BJ (cell line): Measurements from ENCODE around the gene NKAIN2. TPM values are rescaled to one million over a fixed set of nuclear protein-coding genes. Genes with fewer than 3 reads are reported as not detected.

Source experiments
- CTCF ChIA-PET: fragments of 350-600 bp; formaldehyde crosslinking; extraction: SDS; loops from one replicate; lab custom pipeline; 2021; ENCODE audit warnings: antibody characterized with exemption, inconsistent platforms; lab: Yijun Ruan, JAX
- POLR2A ChIA-PET: fragments of 300-600 bp; sonication (Branson Sonifier 250); formaldehyde crosslinking; extraction: SDS; loops from one replicate; lab custom pipeline; 2021; ENCODE audit warnings: antibody characterized with exemption; lab: Charles Lee
- DNase-seq: peaks from one replicate; pipeline ENCODE4 v3.0.0-alpha.2; 2011; ENCODE audit warnings: low read depth
- H3K27me3 ChIP-seq: 2 replicates; pipeline ENCODE4 v1.6.0; 2011; ENCODE audit warnings: low read length; ENCODE audit not compliant: control insufficient read depth, insufficient read depth
- H3K36me3 ChIP-seq: 2 replicates; pipeline ENCODE4 v1.5.1; 2011; ENCODE audit warnings: low read length; ENCODE audit not compliant: control insufficient read depth, insufficient read depth
- H3K4me3 ChIP-seq: 2 replicates; pipeline ENCODE4 v1.5.1; 2011; ENCODE audit warnings: low read depth, mild to moderate bottlenecking, control low read depth, low read length
- CTCF ChIP-seq: IDR thresholded peaks from 2 replicates; pipeline ENCODE4 v1.5.1; 2011; ENCODE audit warnings: low read depth, mild to moderate bottlenecking, control low read depth, inconsistent platforms, low read length, moderate library complexity; ENCODE audit not compliant: insufficient read depth
- polyA plus RNA-seq: library from polyadenylated mRNA; depleted of rRNA; stranded (reverse); fragments of >200 nt; gene quantifications from 2 replicates; pipeline ENCODE4 v1.2.3, GENCODE V29; 2011

The NKAIN2 gene
- polyA plus RNA-seq, 1 experiment, result not detected

- ChIA-PET CTCF (no interaction called here), POLR2A (no interaction called here)
- Histone ChIP-seq H3K27me3 (no peaks in the 10 kb centered on the region), H3K36me3 (no peaks in the 10 kb centered on the region; the same call in 1 of the 2 replicates), H3K4me3 (no peak overlapping the region)
- TF ChIP-seq CTCF, result no peak
- DNase-seq, result no peak
Observed at GRCh38 chr6:124536842-124537191, 733.2 kb downstream of the NKAIN2 start.

- H3K27me3 ChIP-seq, result no peaks in the 10 kb centered on the region
- POLR2A ChIA-PET, result no interaction called here
Observed at GRCh38 chr6:124539096-124539495, 735.4 kb downstream of the NKAIN2 start.

GRCh38 chr6:124541573-124541972, 737.9 kb downstream of the NKAIN2 start:
- POLR2A ChIA-PET, result no interaction called here
- no peaks in the 10 kb centered on the region for H3K27me3 ChIP-seq
- no peaks in the 10 kb centered on the region for H3K36me3 ChIP-seq
- H3K4me3 ChIP-seq, result no peak overlapping the region
- CTCF ChIA-PET, result no interaction called here
- TF ChIP-seq CTCF, result no peak
- DNase-seq, result no peak

More at GRCh38 chr6:124539096-124539495, 735.4 kb downstream of the NKAIN2 start:
- Histone ChIP-seq H3K4me3 (no peak overlapping the region), H3K36me3 (no peaks in the 10 kb centered on the region; the same call in 1 of the 2 replicates)
- TF ChIP-seq CTCF, result no peak
- CTCF ChIA-PET, result no interaction called here
- DNase-seq, result no peak

- no peak overlapping the region for H3K4me3 ChIP-seq
- ChIA-PET CTCF (no interaction called here), POLR2A (no interaction called here)
- no peak for TF ChIP-seq CTCF
- no peak for DNase-seq
- H3K36me3 ChIP-seq, result no peaks in the 10 kb centered on the region
- H3K27me3 ChIP-seq, result no peaks in the 10 kb centered on the region
Observed at GRCh38 chr6:124546601-124547000, 742.9 kb downstream of the NKAIN2 start.

- no peak overlapping the region for H3K4me3 ChIP-seq
- CTCF ChIA-PET, result interaction anchor here (1.0 kb wide), 1 partner anchor 30 kb away, joined by 3 read pairs; no protein-coding TSS in a partner anchor
- no peak for TF ChIP-seq CTCF
- DNase-seq, result no peak
- no peaks in the 10 kb centered on the region for H3K27me3 ChIP-seq
- no peaks in the 10 kb centered on the region for H3K36me3 ChIP-seq
- POLR2A ChIA-PET, result no interaction called here
Observed at GRCh38 chr6:124551711-124552233, 748.1 kb downstream of the NKAIN2 start.
